Right atrium auricular region (tissue), 2 donors: ENCODE data around the gene ATXN1. TPM values are rescaled to one million over a fixed set of nuclear protein-coding genes. Genes with fewer than 3 reads are reported as not detected.

Experiments used
- DNase-seq: peaks from one replicate; pipeline ENCODE4 v3.0.0-alpha.2; 2019; ENCODE audit warnings: low spot score
- H3K27ac ChIP-seq, 2 donors: fragments of 200-600 bp; sonication (generic); 1 replicate in 1 of 2; 2 replicates in 1 of 2; pipeline ENCODE4 v1.5.1; 2016 to 2019
- H3K27me3 ChIP-seq, 2 donors: fragments of 200-600 bp; sonication (generic); one replicate each; pipeline versions ENCODE4 v1.5.1 to v1.6.0; 2017 to 2019
- H3K36me3 ChIP-seq: fragments of 200-600 bp; sonication (generic); one replicate; pipeline ENCODE4 v1.5.1; 2016
- H3K4me1 ChIP-seq, 2 donors: fragments of 200-600 bp; sonication (generic); one replicate each; pipeline versions ENCODE4 v1.5.1 to v1.6.0; 2017 to 2019
- H3K4me3 ChIP-seq, 2 donors: fragments of 200-600 bp; sonication (generic); 1 replicate in 1 of 2; 2 replicates in 1 of 2; pipeline ENCODE4 v1.5.1; 2017 to 2019; ENCODE audit warnings: mild to moderate bottlenecking in 1 of 2, moderate library complexity in 1 of 2
- H3K9me3 ChIP-seq, 2 donors: fragments of 200-600 bp; sonication (generic); one replicate each; pipeline ENCODE4 v1.5.1; 2019
- CTCF ChIP-seq, 2 donors: fragments of 200-600 bp; sonication (generic); IDR thresholded peaks; one replicate each; pipeline ENCODE4 v1.5.1; 2019; ENCODE audit warnings: antibody characterized with exemption in 2 of 2
- total RNA-seq, 2 donors: library from RNA; depleted of rRNA; stranded (reverse); fragments of >200 nt; gene quantifications; one replicate each; pipeline ENCODE4 v1.1.0, GENCODE V29; 2016

Gene ATXN1
- total RNA-seq, 2 donors from 2014 or later, result 41.8 to 62.0 TPM

- Histone ChIP-seq H3K4me3 (no peak overlapping the region), H3K4me1 (peaks cover 0 to 35% of the 10 kb centered on the region in 2 donors), H3K27me3 (no peaks in the 10 kb centered on the region), H3K27ac (peak overlapping the region in 1 of 2 donors; percentile 6), H3K36me3 (no peaks in the 10 kb centered on the region), H3K9me3 (no peaks in the 10 kb centered on the region)
- TF ChIP-seq CTCF (IDR thresholded peaks at IDR 0.05), result no peak
- no peak for DNase-seq
These were observed 5.8 kb upstream of the ATXN1 start for GRCh38 chr6:16766836-16767745.

GRCh38 chr6:16766043-16766536 is 4.8 kb upstream of the ATXN1 start:
- no peak for DNase-seq
- TF ChIP-seq CTCF (IDR thresholded peaks at IDR 0.05), result no peak
- Histone ChIP-seq H3K9me3 (no peaks in the 10 kb centered on the region), H3K4me3 (no peak overlapping the region), H3K36me3 (no peaks in the 10 kb centered on the region), H3K4me1 (peaks cover 0 to 35% of the 10 kb centered on the region in 2 donors), H3K27me3 (no peaks in the 10 kb centered on the region), H3K27ac (peak overlapping the region in 1 of 2 donors; percentile 37)

- no peak for TF ChIP-seq CTCF (IDR thresholded peaks at IDR 0.05)
- Histone ChIP-seq H3K4me1 (peaks cover 0 to 28% of the 10 kb centered on the region in 2 donors), H3K36me3 (no peaks in the 10 kb centered on the region)
These were observed 4.0 kb upstream of the ATXN1 start for GRCh38 chr6:16765235-16765634.

GRCh38 chr6:16764188-16764950 is 3.1 kb upstream of the ATXN1 start:
- H3K4me1 ChIP-seq, result peaks cover 0 to 19% of the 10 kb centered on the region in 2 donors
- H3K27me3 ChIP-seq, result no peaks in the 10 kb centered on the region
- H3K36me3 ChIP-seq, result no peaks in the 10 kb centered on the region
- DNase-seq, result no peak
- H3K4me3 ChIP-seq, result no peak overlapping the region
- H3K27ac ChIP-seq, result peak overlapping the region in 1 of 2 donors; percentile 99
- no peaks in the 10 kb centered on the region for H3K9me3 ChIP-seq
- peak in 1 of 2 donors; percentile 61 for TF ChIP-seq CTCF (IDR thresholded peaks at IDR 0.05)

More at GRCh38 chr6:16765235-16765634, 4.0 kb upstream of the ATXN1 start:
- Histone ChIP-seq H3K27me3 (no peaks in the 10 kb centered on the region), H3K4me3 (no peak overlapping the region), H3K9me3 (no peaks in the 10 kb centered on the region), H3K27ac (no peak overlapping the region)
- DNase-seq, result no peak

GRCh38 chr6:16762550-16763477 is 1.6 kb upstream of the ATXN1 start:
- Histone ChIP-seq H3K9me3 (no peaks in the 10 kb centered on the region), H3K36me3 (no peaks in the 10 kb centered on the region), H3K27ac (peak overlapping the region; percentile 99), H3K4me3 (peak overlapping the region; percentile 95 to 96), H3K27me3 (no peaks in the 10 kb centered on the region), H3K4me1 (peaks cover 0 to 21% of the 10 kb centered on the region in 2 donors)
- peak; percentile 80 to 88 for TF ChIP-seq CTCF (IDR thresholded peaks at IDR 0.05)
- no peak for DNase-seq
